ENCODE data around the gene PRKAG2.

GRCh38 chr7:151864561-151864960, 12.4 kb downstream of the PRKAG2 start:
- TF ChIP-seq CTCF (IDR thresholded peaks at IDR 0.05 in 8 of 11, conservative IDR thresholded peaks at IDR 0.05 in 3 of 11): no peak
- no peak for TF ChIP-seq POLR2AphosphoS5 (IDR thresholded peaks at IDR 0.05)
